Trophoblast cell (in vitro differentiated cells and primary cell): ENCODE results near the gene SPNS1.

ENCODE experiments used
- DNase-seq, 2 donors: peaks; one replicate each; pipeline ENCODE4 v3.0.0-alpha.2; 2016
- H2AFZ ChIP-seq: 2 replicates; pipeline ENCODE4 v1.6.1; 2013; ENCODE audit warnings: low read length, moderate library complexity, mild to moderate bottlenecking; ENCODE audit not compliant: insufficient read depth, poor library complexity
- H2AK5ac ChIP-seq: 2 replicates; pipeline ENCODE4 v1.6.1; 2013; ENCODE audit warnings: mild to moderate bottlenecking, low read length
- H2BK120ac ChIP-seq: 2 replicates; pipeline ENCODE4 v1.6.1; 2013; ENCODE audit warnings: low read length, mild to moderate bottlenecking, moderate library complexity; ENCODE audit not compliant: insufficient read depth, poor library complexity
- H2BK12ac ChIP-seq: 2 replicates; pipeline ENCODE4 v1.6.1; 2013; ENCODE audit warnings: mild to moderate bottlenecking, low read length, moderate library complexity
- H2BK5ac ChIP-seq: 2 replicates; pipeline ENCODE4 v1.6.1; 2013; ENCODE audit warnings: low read length, low read depth, moderate library complexity, mild to moderate bottlenecking; ENCODE audit not compliant: poor library complexity
- H3K14ac ChIP-seq: 2 replicates; pipeline ENCODE4 v1.6.1; 2013; ENCODE audit warnings: mild to moderate bottlenecking, low read length
- H3K18ac ChIP-seq: 2 replicates; pipeline ENCODE4 v1.6.1; 2013; ENCODE audit warnings: mild to moderate bottlenecking, low read length
- H3K23ac ChIP-seq: 2 replicates; pipeline ENCODE4 v1.6.1; 2013; ENCODE audit warnings: low read length
- H3K27ac ChIP-seq: 2 replicates; pipeline ENCODE4 v1.5.1; 2013; ENCODE audit warnings: low read depth, mild to moderate bottlenecking, inconsistent platforms, low read length, moderate library complexity
- H3K27me3 ChIP-seq: 2 replicates; pipeline ENCODE4 v1.6.1; 2013; ENCODE audit warnings: inconsistent platforms, mild to moderate bottlenecking, low read length, moderate library complexity; ENCODE audit not compliant: insufficient read depth
- H3K36me3 ChIP-seq, 2 experiments: 1 replicate in 1 of 2; 2 replicates in 1 of 2; pipeline ENCODE4 v1.6.1; 2013; ENCODE audit warnings: low read length in 2 of 2, mild to moderate bottlenecking in 2 of 2, moderate library complexity in 1 of 2; ENCODE audit not compliant: insufficient read depth in 2 of 2, control insufficient read depth in 1 of 2
- H3K4ac ChIP-seq: 2 replicates; pipeline ENCODE4 v1.6.1; 2013; ENCODE audit warnings: low read depth, mild to moderate bottlenecking, low read length, moderate library complexity
- H3K4me1 ChIP-seq, 2 experiments: 1 replicate in 1 of 2; 2 replicates in 1 of 2; pipeline ENCODE4 v1.6.1; 2013; ENCODE audit warnings: low read length in 2 of 2, mild to moderate bottlenecking in 2 of 2, moderate library complexity in 1 of 2; ENCODE audit not compliant: insufficient read depth in 2 of 2, control insufficient read depth in 1 of 2
- H3K4me2 ChIP-seq: 2 replicates; pipeline ENCODE4 v1.6.1; 2013; ENCODE audit warnings: inconsistent platforms, mild to moderate bottlenecking, low read length, moderate library complexity
- H3K4me3 ChIP-seq: 2 replicates; pipeline ENCODE4 v1.5.1; 2013; ENCODE audit warnings: mild to moderate bottlenecking, low read depth, low read length, inconsistent platforms
- H3K79me1 ChIP-seq: one replicate; pipeline ENCODE4 v1.6.1; 2013; ENCODE audit warnings: low read length
- H3K79me2 ChIP-seq: 2 replicates; pipeline ENCODE4 v1.6.1; 2013; ENCODE audit warnings: low read length, mild to moderate bottlenecking; ENCODE audit not compliant: control insufficient read depth, insufficient read depth, poor library complexity
- H3K9ac ChIP-seq: 2 replicates; pipeline ENCODE4 v1.6.1; 2013; ENCODE audit warnings: mild to moderate bottlenecking, low read length
- H3K9me3 ChIP-seq: 2 replicates; pipeline ENCODE4 v1.6.1; 2013; ENCODE audit warnings: low read depth, mild to moderate bottlenecking, control low read depth, inconsistent platforms, low read length; ENCODE audit not compliant: insufficient read depth
- H4K12ac ChIP-seq: 2 replicates; pipeline ENCODE4 v1.6.1; 2013; ENCODE audit warnings: low read depth, mild to moderate bottlenecking, low read length, moderate library complexity
- H4K8ac ChIP-seq: 2 replicates; pipeline ENCODE4 v1.6.1; 2013; ENCODE audit warnings: low read depth, mild to moderate bottlenecking, low read length, moderate library complexity
- H4K91ac ChIP-seq: one replicate; pipeline ENCODE4 v1.6.1; 2013; ENCODE audit warnings: low read depth, mild to moderate bottlenecking, low read length, moderate library complexity
- WGBS: extraction: QIAGEN DNeasy Blood & Tissue Kit; methylation state at CpG from one replicate; pipeline ENCODE4 v1.1.7; 2013; ENCODE audit warnings: missing lambda C conversion rate; ENCODE audit not compliant: insufficient read length, insufficient coverage; ENCODE audit errors: extremely low coverage; 5-methylcytosine and 5-hydroxymethylcytosine counted together

The SPNS1 gene

GRCh38 chr16:29007730-29008593, 33.4 kb downstream of the SPNS1 start:
- H3K79me2 ChIP-seq = no peaks in the 10 kb centered on the region
- no peak for DNase-seq
- no CpG with 5 or more reads among the region's 10 CpGs for WGBS
- H2BK5ac ChIP-seq = no peak overlapping the region
- H4K12ac ChIP-seq = no peak overlapping the region
- H3K23ac ChIP-seq = no peak overlapping the region
- H3K9ac ChIP-seq = no peak overlapping the region
- no peak overlapping the region for H4K8ac ChIP-seq
- peaks cover 3% of the 10 kb centered on the region for H3K9me3 ChIP-seq
- H3K4me3 ChIP-seq = no peak overlapping the region
- H3K14ac ChIP-seq = no peak overlapping the region
- no peaks in the 10 kb centered on the region for H3K36me3 ChIP-seq
- H3K4me1 ChIP-seq = no peaks in the 10 kb centered on the region
- H2BK12ac ChIP-seq = no peak overlapping the region
- H3K4ac ChIP-seq = no peak overlapping the region
- no peak overlapping the region for H2AK5ac ChIP-seq
- no peaks in the 10 kb centered on the region for H3K27me3 ChIP-seq
- no peak overlapping the region for H2AFZ ChIP-seq
- H3K27ac ChIP-seq = no peak overlapping the region
- no peaks in the 10 kb centered on the region for H3K79me1 ChIP-seq
- H3K18ac ChIP-seq = no peak overlapping the region
- no peak overlapping the region for H3K4me2 ChIP-seq
- H4K91ac ChIP-seq = no peak overlapping the region
- H2BK120ac ChIP-seq = no peak overlapping the region

GRCh38 chr16:29009050-29009837, 34.7 kb downstream of the SPNS1 start:
- H3K9me3 ChIP-seq = peaks cover 3% of the 10 kb centered on the region
- H2AFZ ChIP-seq = no peak overlapping the region
- WGBS = no CpG with 5 or more reads among the region's 14 CpGs
- H2AK5ac ChIP-seq = no peak overlapping the region
- H3K9ac ChIP-seq = no peak overlapping the region
- no peak overlapping the region for H4K8ac ChIP-seq
- H2BK12ac ChIP-seq = no peak overlapping the region
- H3K4me1 ChIP-seq = no peaks in the 10 kb centered on the region
- H3K4me2 ChIP-seq = no peak overlapping the region
- no peaks in the 10 kb centered on the region for H3K79me1 ChIP-seq
- no peak overlapping the region for H3K23ac ChIP-seq
- H3K18ac ChIP-seq = no peak overlapping the region
- no peaks in the 10 kb centered on the region for H3K36me3 ChIP-seq
- H3K79me2 ChIP-seq = no peaks in the 10 kb centered on the region
- no peak overlapping the region for H3K27ac ChIP-seq
- H3K4me3 ChIP-seq = no peak overlapping the region
- H4K12ac ChIP-seq = no peak overlapping the region
- H4K91ac ChIP-seq = no peak overlapping the region
- H3K4ac ChIP-seq = no peak overlapping the region
- H2BK120ac ChIP-seq = no peak overlapping the region
- DNase-seq = no peak
- H3K14ac ChIP-seq = no peak overlapping the region
- H3K27me3 ChIP-seq = no peaks in the 10 kb centered on the region
- H2BK5ac ChIP-seq = no peak overlapping the region

GRCh38 chr16:29009838-29010166, 35.2 kb downstream of the SPNS1 start:
- H3K4ac ChIP-seq = no peak overlapping the region
- no peak overlapping the region for H2BK5ac ChIP-seq
- no peak overlapping the region for H3K27ac ChIP-seq
- H3K9ac ChIP-seq = no peak overlapping the region
- H2BK120ac ChIP-seq = no peak overlapping the region
- H3K36me3 ChIP-seq = no peaks in the 10 kb centered on the region
- H4K12ac ChIP-seq = no peak overlapping the region
- H3K9me3 ChIP-seq = peaks cover 3% of the 10 kb centered on the region
- H3K79me2 ChIP-seq = no peaks in the 10 kb centered on the region
- H3K79me1 ChIP-seq = no peaks in the 10 kb centered on the region
- no peak overlapping the region for H4K91ac ChIP-seq
- H3K27me3 ChIP-seq = no peaks in the 10 kb centered on the region
- H3K4me1 ChIP-seq = no peaks in the 10 kb centered on the region
- H2AFZ ChIP-seq = no peak overlapping the region
- no peak overlapping the region for H3K18ac ChIP-seq
- no peak overlapping the region for H2AK5ac ChIP-seq
- no peak overlapping the region for H4K8ac ChIP-seq
- no peak overlapping the region for H3K4me2 ChIP-seq
- no peak overlapping the region for H2BK12ac ChIP-seq
- no peak overlapping the region for H3K14ac ChIP-seq
- no peak for DNase-seq
- H3K23ac ChIP-seq = no peak overlapping the region
- WGBS = no CpG with 5 or more reads among the region's 2 CpGs
- H3K4me3 ChIP-seq = no peak overlapping the region

DNA sequence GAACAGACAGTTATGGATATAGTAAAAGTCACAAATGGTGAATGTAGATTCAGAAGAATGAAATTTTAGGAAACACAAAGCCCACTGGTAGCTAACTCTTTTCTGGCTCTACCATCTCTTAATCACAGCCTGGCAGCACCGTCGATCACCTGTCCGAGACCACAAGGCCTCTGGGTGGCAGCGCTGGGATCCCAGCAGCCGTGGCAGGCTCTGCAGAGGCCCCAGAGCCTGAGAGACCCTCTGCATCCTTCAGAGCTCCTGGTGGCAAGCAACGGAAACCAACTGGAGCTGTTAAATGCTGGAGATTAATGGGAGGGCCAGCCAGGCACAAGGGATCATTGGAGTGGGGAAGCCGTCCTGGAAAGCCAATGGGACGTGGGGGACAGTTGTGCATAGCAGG, 36.5 kb downstream of the SPNS1 start:
- Histone ChIP-seq H3K4me2 (no peak overlapping the region), H2BK5ac (no peak overlapping the region), H2BK120ac (no peak overlapping the region), H3K9me3 (peaks cover 3% of the 10 kb centered on the region), H4K12ac (no peak overlapping the region), H3K27me3 (no peaks in the 10 kb centered on the region), H4K8ac (no peak overlapping the region), H4K91ac (no peak overlapping the region), H3K36me3 (no peaks in the 10 kb centered on the region), H2AFZ (no peak overlapping the region), H3K79me2 (no peaks in the 10 kb centered on the region), H3K14ac (no peak overlapping the region), H3K4me1 (no peaks in the 10 kb centered on the region), H3K4me3 (no peak overlapping the region), H3K9ac (no peak overlapping the region), H3K4ac (no peak overlapping the region), H3K27ac (no peak overlapping the region), H3K18ac (no peak overlapping the region), H2AK5ac (no peak overlapping the region), H2BK12ac (no peak overlapping the region), H3K79me1 (no peaks in the 10 kb centered on the region), H3K23ac (no peak overlapping the region)
- WGBS = no CpG with 5 or more reads among the region's 8 CpGs
- no peak for DNase-seq
